Nephron progenitor cell (in vitro differentiated cells): ENCODE measurements around the gene ZNRF3.
A peak's percentile ranks its signal among the peaks of the same experiment; 100 is the strongest.

Source experiments
- DNase-seq: peaks from one replicate; pipeline ENCODE4 v3.0.0; 2021
- H3K27ac Mint-ChIP-seq: 2 replicates; pipeline ENCODE4 v1.8.0; 2021; ENCODE audit warnings: mild to moderate bottlenecking, moderate library complexity, mixed read lengths
- H3K27me3 Mint-ChIP-seq: 2 replicates; pipeline ENCODE4 v1.8.0; 2021; ENCODE audit warnings: mild to moderate bottlenecking, low read depth, mixed read lengths; ENCODE audit not compliant: poor library complexity
- H3K36me3 Mint-ChIP-seq: 2 replicates; pipeline ENCODE4 v1.8.0; 2021; ENCODE audit warnings: low read depth, mixed read lengths
- H3K4me1 Mint-ChIP-seq: 2 replicates; pipeline ENCODE4 v1.8.0; 2021; ENCODE audit warnings: mixed read lengths
- H3K4me3 Mint-ChIP-seq: 2 replicates; pipeline ENCODE4 v1.8.0; 2021; ENCODE audit warnings: mild to moderate bottlenecking, moderate library complexity, mixed read lengths
- H3K9me3 Mint-ChIP-seq: 2 replicates; pipeline ENCODE4 v1.8.0; 2021; ENCODE audit warnings: mild to moderate bottlenecking, moderate library complexity, mixed read lengths
- CTCF ChIP-seq: fragments of 200-600 bp; sonication (generic); IDR thresholded peaks from 2 replicates; pipeline ENCODE4 v1.5.0; 2021; ENCODE audit warnings: antibody characterized with exemption

Gene ZNRF3

DNA sequence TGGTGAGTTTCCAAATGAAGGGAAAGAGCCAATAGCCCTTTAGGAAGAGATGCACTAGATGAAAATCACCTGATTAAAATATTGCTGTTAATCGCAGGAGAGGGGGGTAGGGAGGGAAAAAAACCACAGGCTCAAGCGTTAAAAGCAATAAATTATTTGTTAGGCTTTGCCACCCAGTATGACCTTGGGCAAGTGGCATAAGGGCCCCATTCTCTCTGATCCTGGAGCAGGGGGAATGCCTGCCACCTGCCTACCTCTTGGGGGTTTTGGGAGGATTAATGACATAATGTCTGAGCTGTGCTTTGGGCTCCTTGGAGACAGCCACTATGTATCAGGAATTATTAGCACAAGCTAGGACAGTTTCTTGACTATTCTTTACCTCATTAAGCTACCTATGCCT lies 80.0 kb downstream of the ZNRF3 start:
- Mint-ChIP-seq H3K27me3 (no peaks in the 10 kb centered on the region), H3K36me3 (peaks cover 29% of the 10 kb centered on the region), H3K4me3 (no peak overlapping the region), H3K4me1 (peaks cover 62% of the 10 kb centered on the region), H3K27ac (no peak overlapping the region), H3K9me3 (peaks cover 5% of the 10 kb centered on the region)
- no peak for DNase-seq
- TF ChIP-seq CTCF = no peak

DNA sequence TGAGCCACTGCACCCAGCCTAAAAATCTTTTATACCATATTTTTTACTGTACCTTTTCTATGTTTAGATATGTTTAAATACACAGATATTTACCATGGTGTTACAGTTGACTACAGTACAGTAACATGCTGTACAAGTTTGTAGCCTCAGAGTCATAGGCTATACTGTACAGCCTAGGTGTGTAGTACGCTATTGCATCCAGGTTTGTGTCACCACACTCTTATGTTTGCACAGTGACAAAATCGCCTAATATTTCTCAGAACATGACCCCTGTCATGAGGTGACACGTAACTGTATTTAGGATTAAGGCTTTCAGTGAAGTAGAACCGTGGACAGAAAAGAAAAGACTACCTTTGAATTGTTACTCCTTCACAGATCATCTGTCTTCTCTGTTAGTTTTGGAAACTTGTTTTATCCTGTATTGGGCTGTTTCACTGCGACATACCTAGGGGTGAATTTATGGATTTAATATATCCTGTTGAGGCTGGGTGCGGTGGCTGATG lies 83.8 kb downstream of the ZNRF3 start:
- H3K27ac Mint-ChIP-seq = no peak overlapping the region
- no peak overlapping the region for H3K4me3 Mint-ChIP-seq
- peaks cover 14% of the 10 kb centered on the region for H3K9me3 Mint-ChIP-seq
- H3K27me3 Mint-ChIP-seq = no peaks in the 10 kb centered on the region
- peaks cover 46% of the 10 kb centered on the region for H3K4me1 Mint-ChIP-seq
- TF ChIP-seq CTCF = no peak
- DNase-seq = no peak
- peaks cover 34% of the 10 kb centered on the region for H3K36me3 Mint-ChIP-seq

DNA sequence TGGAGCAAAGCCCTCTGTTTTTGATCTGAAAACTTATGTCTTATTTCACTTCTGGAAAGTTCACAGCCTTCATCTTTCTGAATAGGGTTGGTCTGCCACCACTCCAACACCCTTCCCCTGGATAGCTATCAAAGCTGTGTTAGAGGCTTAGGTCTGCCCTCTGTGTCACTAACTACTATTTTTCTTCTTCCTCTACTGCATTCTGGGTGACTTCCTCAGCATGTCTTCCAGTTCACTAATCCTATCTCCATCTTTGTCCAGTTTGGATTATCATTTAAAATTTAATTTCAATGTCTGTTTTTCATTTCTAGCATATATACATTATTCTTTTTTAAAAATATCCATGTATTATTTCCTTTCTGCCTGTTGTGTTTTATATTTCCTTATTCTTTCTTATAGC lies 84.6 kb downstream of the ZNRF3 start:
- Mint-ChIP-seq H3K4me3 (no peak overlapping the region), H3K9me3 (peaks cover 15% of the 10 kb centered on the region), H3K27ac (no peak overlapping the region), H3K27me3 (no peaks in the 10 kb centered on the region), H3K4me1 (peaks cover 38% of the 10 kb centered on the region), H3K36me3 (peaks cover 37% of the 10 kb centered on the region)
- no peak for DNase-seq
- no peak for TF ChIP-seq CTCF

DNA sequence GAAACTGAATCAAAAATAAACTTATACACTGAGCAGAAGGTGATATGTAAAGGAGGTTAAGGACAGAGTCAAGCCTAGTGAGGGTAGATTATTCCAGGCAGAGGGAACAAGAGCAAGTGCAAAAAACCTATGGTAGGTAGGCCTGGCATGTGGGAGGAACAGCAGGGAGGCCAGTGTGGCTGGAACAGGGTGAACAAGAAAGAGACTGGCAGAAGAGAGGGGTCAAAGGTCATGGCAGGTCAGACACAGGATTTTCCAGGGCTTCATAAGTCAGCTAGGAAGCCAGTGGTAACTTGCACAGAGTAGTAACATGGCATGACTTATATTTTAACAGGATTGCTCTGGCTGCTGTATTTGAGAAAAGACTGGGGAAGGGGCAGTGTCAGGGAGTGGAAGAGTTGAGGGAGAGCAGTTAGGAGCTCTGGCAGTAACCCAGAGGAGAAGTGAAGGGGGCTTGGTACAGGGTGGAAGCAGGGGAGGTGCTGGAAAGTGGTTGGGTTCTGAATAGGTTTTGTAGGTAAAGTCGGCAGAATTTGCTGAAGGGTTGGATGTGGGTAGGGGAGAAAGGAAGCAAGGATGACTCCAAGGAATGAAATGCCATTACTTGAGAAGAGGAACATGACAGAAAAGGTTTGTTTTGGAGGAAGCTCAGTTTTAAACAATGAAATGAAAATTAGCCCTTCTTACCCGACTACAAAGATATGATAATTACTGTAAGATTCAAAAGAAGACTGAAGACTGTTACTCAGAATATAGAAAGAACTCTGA lies 86.2 kb downstream of the ZNRF3 start:
- no peak for TF ChIP-seq CTCF
- Mint-ChIP-seq H3K27me3 (no peaks in the 10 kb centered on the region), H3K4me1 (peaks cover 26% of the 10 kb centered on the region), H3K27ac (peak overlapping the region; percentile 90), H3K9me3 (peaks cover 15% of the 10 kb centered on the region), H3K4me3 (no peak overlapping the region), H3K36me3 (peaks cover 43% of the 10 kb centered on the region)
- peak; percentile 15 for DNase-seq

- DNase-seq = no peak
- H3K27ac Mint-ChIP-seq = no peak overlapping the region
- H3K9me3 Mint-ChIP-seq = peaks cover 10% of the 10 kb centered on the region
- H3K36me3 Mint-ChIP-seq = peaks cover 48% of the 10 kb centered on the region
- no peak for TF ChIP-seq CTCF
- H3K4me1 Mint-ChIP-seq = peaks cover 41% of the 10 kb centered on the region
- no peak overlapping the region for H3K4me3 Mint-ChIP-seq
- H3K27me3 Mint-ChIP-seq = no peaks in the 10 kb centered on the region
Measured at GRCh38 chr22:28973352-28973751, 90.0 kb downstream of the ZNRF3 start.

DNA sequence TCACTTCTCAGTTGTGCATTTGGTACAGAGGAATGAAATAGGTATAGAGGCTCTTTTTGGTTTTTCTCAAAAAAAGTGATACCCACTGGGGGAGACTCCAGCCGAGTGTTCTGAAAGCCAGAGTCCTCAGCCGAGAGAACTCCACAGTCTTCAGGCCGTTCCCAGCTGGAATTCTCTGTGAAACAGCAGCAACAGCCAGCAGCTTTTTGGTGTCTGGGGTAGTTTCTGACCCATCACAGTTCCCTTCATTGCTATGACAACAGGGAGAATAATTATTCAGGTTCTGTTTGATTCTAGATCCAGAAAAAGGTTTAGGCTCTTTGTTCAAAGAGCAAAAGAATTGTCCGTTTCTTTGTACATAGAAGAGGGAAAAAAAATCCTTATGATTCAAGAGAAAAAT lies 93.7 kb downstream of the ZNRF3 start:
- no peaks in the 10 kb centered on the region for H3K27me3 Mint-ChIP-seq
- peaks cover 22% of the 10 kb centered on the region for H3K36me3 Mint-ChIP-seq
- TF ChIP-seq CTCF = no peak
- peaks cover 3% of the 10 kb centered on the region for H3K9me3 Mint-ChIP-seq
- peak overlapping the region; percentile 95 for H3K27ac Mint-ChIP-seq
- H3K4me3 Mint-ChIP-seq = peak overlapping the region; percentile 37
- peaks cover 45% of the 10 kb centered on the region for H3K4me1 Mint-ChIP-seq
- no peak for DNase-seq
